ENCODE measurements around the gene SNCAIP.

Gene SNCAIP

DNA sequence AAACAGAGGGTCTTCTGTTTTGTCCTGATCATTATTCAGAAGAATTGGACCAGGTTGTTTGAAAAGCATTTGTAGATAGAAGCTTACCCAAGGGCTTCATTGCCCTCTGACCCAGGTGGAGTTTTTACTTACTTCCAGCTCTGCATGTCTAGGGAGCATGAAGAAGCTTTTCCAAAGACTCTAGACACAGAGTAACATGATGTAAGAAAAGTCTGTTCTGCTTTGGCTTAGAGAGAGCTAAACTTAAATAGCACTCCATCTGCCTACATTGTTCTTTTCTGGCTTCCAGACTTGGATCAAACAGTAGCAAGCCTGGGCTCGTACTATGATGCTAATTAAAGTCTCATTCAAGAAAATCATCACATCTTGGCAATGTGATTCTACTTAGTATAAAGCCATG lies 112.1 kb downstream of the SNCAIP start:
- Histone ChIP-seq H3K79me2 (ENCODE audit: insufficient read depth, low read length) (no peaks in the 10 kb centered on the region), H3K9ac (ENCODE audit: low read length) (no peak overlapping the region), H3K4me1 (ENCODE audit: insufficient read depth, low read length, severe bottlenecking) (no peaks in the 10 kb centered on the region), H3K27ac (ENCODE audit: low read depth, low read length, poor library complexity, severe bottlenecking) (no peak overlapping the region), H3K36me3 (ENCODE audit: insufficient read depth, low read length) (no peaks in the 10 kb centered on the region), H4K20me1 (ENCODE audit: insufficient read depth, low read length) (no peaks in the 10 kb centered on the region), H3K9me3 (ENCODE audit: low read length) (no peaks in the 10 kb centered on the region), H3K9me2 (ENCODE audit: low read depth, low read length) (no peaks in the 10 kb centered on the region), H3F3A (ENCODE audit: insufficient read depth, low read length) (no peaks in the 10 kb centered on the region), H3K4me2 (ENCODE audit: low read length) (no peak overlapping the region), H3K4me3 (ENCODE audit: low read depth, low read length, poor library complexity, severe bottlenecking) (no peak overlapping the region), H2AFZ (ENCODE audit: low read length) (no peak overlapping the region), H3K27me3 (ENCODE audit: insufficient read depth, low read length) (no peaks in the 10 kb centered on the region)
- TF ChIP-seq CTCF (IDR thresholded peaks at IDR 0.05; ENCODE audit: low read length) (no peak), EZH2 (IDR thresholded peaks at IDR 0.05; ENCODE audit: borderline replicate concordance, low read length) (no peak)

DNA sequence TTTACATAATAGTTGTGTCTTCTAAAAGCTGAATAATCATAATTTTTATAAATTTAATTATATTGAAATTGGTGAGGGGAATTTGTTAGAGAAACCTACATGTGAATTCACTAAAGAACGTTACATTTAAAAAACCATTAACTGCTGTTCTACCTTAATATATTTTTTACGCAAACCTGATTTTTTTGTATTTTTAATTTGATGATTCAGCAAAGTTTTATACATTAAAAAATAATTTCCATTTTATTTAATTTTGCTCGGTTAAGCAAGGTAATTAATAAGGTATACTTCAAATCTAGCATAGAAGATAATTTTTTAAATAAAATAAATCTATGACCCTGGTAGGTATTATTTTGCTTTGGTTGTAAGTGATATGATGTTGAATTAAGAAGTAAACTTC lies 114.3 kb downstream of the SNCAIP start:
- TF ChIP-seq CTCF (IDR thresholded peaks at IDR 0.05; ENCODE audit: low read length) = no peak
- TF ChIP-seq EZH2 (IDR thresholded peaks at IDR 0.05; ENCODE audit: borderline replicate concordance, low read length) = no peak
- Histone ChIP-seq H2AFZ (ENCODE audit: low read length) (no peak overlapping the region), H3K4me3 (ENCODE audit: low read depth, low read length, poor library complexity, severe bottlenecking) (no peak overlapping the region), H3F3A (ENCODE audit: insufficient read depth, low read length) (no peaks in the 10 kb centered on the region), H3K4me1 (ENCODE audit: insufficient read depth, low read length, severe bottlenecking) (no peaks in the 10 kb centered on the region), H3K9me2 (ENCODE audit: low read depth, low read length) (no peaks in the 10 kb centered on the region), H3K27ac (ENCODE audit: low read depth, low read length, poor library complexity, severe bottlenecking) (no peak overlapping the region), H4K20me1 (ENCODE audit: insufficient read depth, low read length) (no peaks in the 10 kb centered on the region), H3K79me2 (ENCODE audit: insufficient read depth, low read length) (no peaks in the 10 kb centered on the region), H3K9ac (ENCODE audit: low read length) (no peak overlapping the region), H3K27me3 (ENCODE audit: insufficient read depth, low read length) (no peaks in the 10 kb centered on the region), H3K9me3 (ENCODE audit: low read length) (no peaks in the 10 kb centered on the region), H3K36me3 (ENCODE audit: insufficient read depth, low read length) (no peaks in the 10 kb centered on the region), H3K4me2 (ENCODE audit: low read length) (no peak overlapping the region)

- no peaks in the 10 kb centered on the region for H3K4me1 ChIP-seq (ENCODE audit: insufficient read depth, low read length, severe bottlenecking)
- H3K9ac ChIP-seq (ENCODE audit: low read length) = no peak overlapping the region
- H4K20me1 ChIP-seq (ENCODE audit: insufficient read depth, low read length) = no peaks in the 10 kb centered on the region
- no peaks in the 10 kb centered on the region for H3F3A ChIP-seq (ENCODE audit: insufficient read depth, low read length)
- TF ChIP-seq CTCF (IDR thresholded peaks at IDR 0.05; ENCODE audit: low read length) (no peak), EZH2 (IDR thresholded peaks at IDR 0.05; ENCODE audit: borderline replicate concordance, low read length) (no peak)
- H3K9me3 ChIP-seq (ENCODE audit: low read length) = no peaks in the 10 kb centered on the region
- H3K27ac ChIP-seq (ENCODE audit: low read depth, low read length, poor library complexity, severe bottlenecking) = no peak overlapping the region
- no peaks in the 10 kb centered on the region for H3K9me2 ChIP-seq (ENCODE audit: low read depth, low read length)
- H3K27me3 ChIP-seq (ENCODE audit: insufficient read depth, low read length) = no peaks in the 10 kb centered on the region
- H3K4me3 ChIP-seq (ENCODE audit: low read depth, low read length, poor library complexity, severe bottlenecking) = no peak overlapping the region
- no peaks in the 10 kb centered on the region for H3K36me3 ChIP-seq (ENCODE audit: insufficient read depth, low read length)
- H3K4me2 ChIP-seq (ENCODE audit: low read length) = no peak overlapping the region
- no peak overlapping the region for H2AFZ ChIP-seq (ENCODE audit: low read length)
- H3K79me2 ChIP-seq (ENCODE audit: insufficient read depth, low read length) = no peaks in the 10 kb centered on the region
These were observed 115.6 kb downstream of the SNCAIP start for GRCh38 chr5:122427621-122428020.

All from OCI-LY1 (cell line).